ENCODE results near the gene P2RX5.

P2RX5 gene

DNA sequence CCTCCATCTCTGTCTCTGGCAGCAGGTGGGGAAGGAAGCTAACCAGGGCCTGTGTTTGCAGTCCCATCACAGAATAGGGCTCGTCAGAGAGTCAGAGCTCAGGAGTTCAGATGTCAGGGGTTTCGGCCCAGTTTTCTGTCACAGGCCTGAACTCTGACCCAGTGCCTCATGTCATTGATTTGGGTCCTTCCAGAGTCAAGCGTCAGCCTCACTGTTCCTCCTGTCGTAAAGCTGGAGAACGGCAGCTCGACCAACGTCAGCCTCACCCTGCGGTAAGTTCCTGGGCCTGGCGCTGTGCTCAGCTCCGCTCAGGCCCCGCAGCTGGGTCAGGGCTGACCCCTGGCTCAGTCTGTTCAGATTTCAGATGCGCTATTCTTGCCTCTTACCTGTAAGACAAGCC, 48.7 kb downstream of the P2RX5 start:
- no peak for DNase-seq (ENCODE audit: extremely low read depth, low read depth)
- TF ChIP-seq, protein P1, sequence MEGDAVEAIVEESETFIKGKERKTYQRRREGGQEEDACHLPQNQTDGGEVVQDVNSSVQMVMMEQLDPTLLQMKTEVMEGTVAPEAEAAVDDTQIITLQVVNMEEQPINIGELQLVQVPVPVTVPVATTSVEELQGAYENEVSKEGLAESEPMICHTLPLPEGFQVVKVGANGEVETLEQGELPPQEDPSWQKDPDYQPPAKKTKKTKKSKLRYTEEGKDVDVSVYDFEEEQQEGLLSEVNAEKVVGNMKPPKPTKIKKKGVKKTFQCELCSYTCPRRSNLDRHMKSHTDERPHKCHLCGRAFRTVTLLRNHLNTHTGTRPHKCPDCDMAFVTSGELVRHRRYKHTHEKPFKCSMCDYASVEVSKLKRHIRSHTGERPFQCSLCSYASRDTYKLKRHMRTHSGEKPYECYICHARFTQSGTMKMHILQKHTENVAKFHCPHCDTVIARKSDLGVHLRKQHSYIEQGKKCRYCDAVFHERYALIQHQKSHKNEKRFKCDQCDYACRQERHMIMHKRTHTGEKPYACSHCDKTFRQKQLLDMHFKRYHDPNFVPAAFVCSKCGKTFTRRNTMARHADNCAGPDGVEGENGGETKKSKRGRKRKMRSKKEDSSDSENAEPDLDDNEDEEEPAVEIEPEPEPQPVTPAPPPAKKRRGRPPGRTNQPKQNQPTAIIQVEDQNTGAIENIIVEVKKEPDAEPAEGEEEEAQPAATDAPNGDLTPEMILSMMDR (IDR thresholded peaks at IDR 0.05; ENCODE audit: low read depth, low read length, missing control alignments) = no peak
- H3K4me3 ChIP-seq (replicated peaks; ENCODE audit: low read depth, low read length) = no peak overlapping the region

DNA sequence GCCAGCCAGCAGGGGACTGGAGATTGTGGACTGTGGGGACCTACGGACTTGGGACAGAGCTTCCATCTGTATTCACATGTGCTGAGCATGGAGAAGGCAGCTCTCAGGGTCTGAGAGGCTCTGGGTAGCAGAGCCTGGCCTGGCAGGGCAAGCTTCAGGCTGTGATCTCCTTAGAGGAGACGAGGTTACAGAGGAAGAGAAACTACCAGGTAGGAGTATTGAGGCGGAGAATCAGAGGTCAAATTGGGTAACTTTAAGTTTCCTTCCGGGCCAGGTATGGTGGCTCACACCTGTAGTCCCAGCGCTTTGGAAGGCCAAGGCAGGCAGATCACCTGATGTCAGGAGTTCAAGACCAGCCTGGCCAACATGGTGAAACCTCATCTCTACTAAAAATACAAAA, 50.6 kb downstream of the P2RX5 start:
- TF ChIP-seq, protein P1 (IDR thresholded peaks at IDR 0.05; ENCODE audit: low read depth, low read length, missing control alignments) = no peak
- DNase-seq (ENCODE audit: extremely low read depth, low read depth) = no peak
- no peak overlapping the region for H3K4me3 ChIP-seq (replicated peaks; ENCODE audit: low read depth, low read length)

DNA sequence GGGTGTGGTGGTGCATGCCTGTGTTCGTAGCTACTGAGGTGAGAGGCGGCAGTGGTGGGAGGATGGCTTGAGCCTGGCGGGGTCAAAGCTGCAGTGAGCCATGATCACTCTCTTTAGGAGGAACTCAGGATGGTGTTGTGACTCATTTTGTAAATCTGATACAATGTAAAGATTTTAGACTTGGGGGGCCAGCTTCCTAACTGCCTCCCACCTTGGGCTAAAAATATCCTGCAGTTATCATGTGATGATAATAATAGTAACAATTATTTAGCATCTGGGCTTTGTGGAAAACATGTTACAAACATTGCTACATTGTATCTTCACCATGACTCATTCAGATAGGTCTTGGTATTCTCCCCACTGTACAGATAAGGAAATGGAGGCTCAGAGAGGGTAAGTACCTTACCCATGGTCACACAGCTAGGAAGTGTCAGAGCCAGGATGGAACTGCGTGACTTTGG, 52.0 kb downstream of the P2RX5 start:
- DNase-seq (ENCODE audit: extremely low read depth, low read depth) = no peak
- TF ChIP-seq, protein P1 (IDR thresholded peaks at IDR 0.05; ENCODE audit: low read depth, low read length, missing control alignments) = no peak
- no peak overlapping the region for H3K4me3 ChIP-seq (replicated peaks; ENCODE audit: low read depth, low read length)

DNA sequence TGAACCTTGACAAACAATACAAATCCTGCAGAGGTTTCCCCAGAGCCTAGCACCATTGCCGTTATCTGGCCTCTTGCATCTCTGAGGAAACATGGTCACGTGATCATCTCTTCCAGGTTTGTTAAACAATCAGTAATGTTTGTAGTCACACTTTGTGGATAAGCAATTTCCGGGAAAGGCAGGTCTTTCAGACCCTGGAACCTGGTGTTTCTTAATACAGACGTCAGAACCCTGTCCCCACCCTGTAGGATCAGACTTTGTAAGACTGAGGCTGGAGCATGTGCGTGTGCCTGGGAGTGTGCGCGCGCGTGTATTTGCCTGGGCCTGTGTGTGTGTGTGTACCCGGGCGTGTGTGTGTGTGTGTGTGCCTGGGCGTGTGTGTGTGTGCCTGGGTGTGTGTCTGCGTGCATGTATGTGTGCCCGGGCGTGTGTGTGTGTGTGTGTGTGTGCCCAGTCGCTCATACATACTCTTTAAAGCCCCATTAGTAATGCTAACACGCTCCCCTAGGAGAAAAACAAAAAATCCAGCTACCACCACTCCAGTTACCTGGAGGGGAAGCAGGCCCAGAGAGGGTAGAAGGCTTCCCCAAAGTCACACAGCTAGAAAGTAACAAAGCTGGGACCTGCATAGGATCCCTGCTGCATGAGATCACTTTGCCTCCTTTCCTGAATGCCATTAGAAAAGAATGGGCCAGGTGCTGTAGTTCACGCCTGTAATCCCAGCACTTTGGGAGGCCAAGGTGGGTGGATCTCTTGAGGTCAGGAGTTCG, 54.1 kb downstream of the P2RX5 start:
- H3K4me3 ChIP-seq (replicated peaks; ENCODE audit: low read depth, low read length) = no peak overlapping the region
- DNase-seq (ENCODE audit: extremely low read depth, low read depth) = no peak
- TF ChIP-seq, protein P1 (IDR thresholded peaks at IDR 0.05; ENCODE audit: low read depth, low read length, missing control alignments) = no peak

DNA sequence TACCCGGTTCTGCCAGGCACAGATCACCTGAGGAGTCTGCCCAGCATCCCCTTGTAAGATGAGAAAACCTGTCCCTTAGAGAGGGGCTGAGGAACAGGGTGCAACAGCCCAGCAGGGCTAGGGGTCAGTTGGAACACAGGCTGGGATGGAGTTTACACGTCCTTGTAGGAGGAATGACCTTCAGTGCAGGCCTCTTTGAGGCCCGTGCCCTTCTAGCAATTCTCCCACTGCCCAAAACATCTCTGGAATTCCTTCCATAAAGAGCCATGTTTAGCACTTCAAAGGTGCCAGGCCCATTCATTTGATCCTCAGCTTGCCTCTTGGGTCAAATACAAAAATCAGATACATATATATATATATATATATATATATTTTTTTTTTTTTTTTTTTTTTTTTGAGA, 54.9 kb downstream of the P2RX5 start:
- H3K4me3 ChIP-seq (replicated peaks; ENCODE audit: low read depth, low read length) = no peak overlapping the region
- TF ChIP-seq, protein P1 (IDR thresholded peaks at IDR 0.05; ENCODE audit: low read depth, low read length, missing control alignments) = no peak
- no peak for DNase-seq (ENCODE audit: extremely low read depth, low read depth)

DNA sequence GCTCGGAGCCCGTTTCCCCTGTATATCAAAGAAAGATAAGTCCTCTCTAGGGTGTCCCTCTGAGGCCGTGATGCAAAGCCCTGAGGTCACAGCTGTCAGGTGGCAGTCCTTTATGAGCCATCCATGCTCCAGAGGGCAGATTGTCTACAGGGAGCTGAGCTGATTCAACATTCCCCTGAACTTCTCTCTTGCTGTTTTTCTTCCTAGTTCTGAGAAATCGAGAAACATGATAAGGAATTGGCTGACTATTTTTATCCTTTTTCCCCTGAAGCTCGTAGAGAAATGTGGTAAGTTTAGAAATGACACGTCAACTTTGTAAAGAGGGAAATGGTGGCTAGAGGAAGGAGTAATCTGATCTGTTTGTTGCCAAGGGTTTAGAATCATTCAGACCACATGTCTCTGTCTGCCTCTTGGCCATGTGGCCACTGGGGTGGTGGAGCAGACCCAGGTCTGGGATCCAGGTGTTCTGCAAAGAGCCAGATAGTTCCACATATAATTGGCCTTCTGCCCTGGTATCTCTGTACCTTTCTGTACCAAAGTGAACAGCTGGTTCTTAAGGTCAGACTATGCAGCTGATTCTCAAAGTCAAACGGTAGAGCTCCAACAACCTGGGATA, 55.9 kb downstream of the P2RX5 start:
- DNase-seq (ENCODE audit: extremely low read depth, low read depth) = peak; percentile 56
- H3K4me3 ChIP-seq (replicated peaks; ENCODE audit: low read depth, low read length) = no peak overlapping the region
- TF ChIP-seq, protein P1 (IDR thresholded peaks at IDR 0.05; ENCODE audit: low read depth, low read length, missing control alignments) = no peak
